AG09319 (cell line): ENCODE measurements around the gene LGALS3.
A peak's percentile ranks its signal among the peaks of the same experiment; 100 is the strongest.
"Not testable (repeated sequence)": the region's sequence is repeated elsewhere in the genome, so short reads cannot be mapped to it uniquely, and the experiment has no call there.

Source experiments
- DNase-seq: peaks from one replicate; pipeline ENCODE4 v3.0.0-alpha.2; 2010; ENCODE audit warnings: low read depth; ENCODE audit errors: extremely low read depth
- TF ChIP-seq, protein P1 (sequence below): IDR thresholded peaks from 2 replicates; pipeline ENCODE4 v1.5.1; 2011; ENCODE audit warnings: low read depth, mild to moderate bottlenecking, inconsistent platforms, low read length, moderate library complexity

Gene LGALS3

DNA sequence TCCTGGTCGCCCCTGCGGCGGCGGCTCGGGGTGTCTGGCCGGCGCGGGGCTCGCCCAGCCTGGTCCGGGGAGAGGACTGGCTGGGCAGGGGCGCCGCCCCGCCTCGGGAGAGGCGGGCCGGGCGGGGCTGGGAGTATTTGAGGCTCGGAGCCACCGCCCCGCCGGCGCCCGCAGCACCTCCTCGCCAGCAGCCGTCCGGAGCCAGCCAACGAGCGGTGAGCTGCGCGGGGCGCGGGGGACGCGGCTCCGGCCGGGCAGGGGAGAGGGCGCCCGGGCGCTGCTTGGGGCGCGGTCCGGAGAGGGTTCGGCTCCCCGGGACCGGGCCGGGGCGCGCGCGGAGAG, at the start of gene LGALS3:
TSS of gene LGALS3 (plus strand) at position 167 of the 342 bp plus-strand sequence. CDS start 8,122 bp downstream, outside the sequence.
- TF ChIP-seq, protein P1, sequence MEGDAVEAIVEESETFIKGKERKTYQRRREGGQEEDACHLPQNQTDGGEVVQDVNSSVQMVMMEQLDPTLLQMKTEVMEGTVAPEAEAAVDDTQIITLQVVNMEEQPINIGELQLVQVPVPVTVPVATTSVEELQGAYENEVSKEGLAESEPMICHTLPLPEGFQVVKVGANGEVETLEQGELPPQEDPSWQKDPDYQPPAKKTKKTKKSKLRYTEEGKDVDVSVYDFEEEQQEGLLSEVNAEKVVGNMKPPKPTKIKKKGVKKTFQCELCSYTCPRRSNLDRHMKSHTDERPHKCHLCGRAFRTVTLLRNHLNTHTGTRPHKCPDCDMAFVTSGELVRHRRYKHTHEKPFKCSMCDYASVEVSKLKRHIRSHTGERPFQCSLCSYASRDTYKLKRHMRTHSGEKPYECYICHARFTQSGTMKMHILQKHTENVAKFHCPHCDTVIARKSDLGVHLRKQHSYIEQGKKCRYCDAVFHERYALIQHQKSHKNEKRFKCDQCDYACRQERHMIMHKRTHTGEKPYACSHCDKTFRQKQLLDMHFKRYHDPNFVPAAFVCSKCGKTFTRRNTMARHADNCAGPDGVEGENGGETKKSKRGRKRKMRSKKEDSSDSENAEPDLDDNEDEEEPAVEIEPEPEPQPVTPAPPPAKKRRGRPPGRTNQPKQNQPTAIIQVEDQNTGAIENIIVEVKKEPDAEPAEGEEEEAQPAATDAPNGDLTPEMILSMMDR, result no peak
- no peak for DNase-seq

DNA sequence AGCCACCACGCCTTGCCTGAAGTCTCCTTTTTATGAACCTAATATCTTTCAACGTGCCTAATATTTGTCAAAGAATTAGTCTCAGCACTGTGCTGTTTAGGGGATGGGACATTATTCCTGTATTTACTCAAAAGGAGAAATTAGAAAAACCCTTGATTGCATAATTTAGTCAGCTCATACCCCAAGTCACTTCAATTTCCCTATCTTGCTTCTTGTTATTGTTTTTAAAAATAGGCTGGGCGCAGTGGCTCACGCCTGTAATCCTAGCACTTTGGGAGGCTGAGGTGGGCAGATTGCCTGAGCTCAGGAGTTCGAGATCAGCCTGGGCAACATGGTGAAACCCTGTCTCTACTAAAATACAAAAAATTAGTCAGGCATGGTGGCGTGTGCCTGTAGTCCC, 49.1 kb upstream of the LGALS3 start:
- not testable (repeated sequence) for DNase-seq

DNA sequence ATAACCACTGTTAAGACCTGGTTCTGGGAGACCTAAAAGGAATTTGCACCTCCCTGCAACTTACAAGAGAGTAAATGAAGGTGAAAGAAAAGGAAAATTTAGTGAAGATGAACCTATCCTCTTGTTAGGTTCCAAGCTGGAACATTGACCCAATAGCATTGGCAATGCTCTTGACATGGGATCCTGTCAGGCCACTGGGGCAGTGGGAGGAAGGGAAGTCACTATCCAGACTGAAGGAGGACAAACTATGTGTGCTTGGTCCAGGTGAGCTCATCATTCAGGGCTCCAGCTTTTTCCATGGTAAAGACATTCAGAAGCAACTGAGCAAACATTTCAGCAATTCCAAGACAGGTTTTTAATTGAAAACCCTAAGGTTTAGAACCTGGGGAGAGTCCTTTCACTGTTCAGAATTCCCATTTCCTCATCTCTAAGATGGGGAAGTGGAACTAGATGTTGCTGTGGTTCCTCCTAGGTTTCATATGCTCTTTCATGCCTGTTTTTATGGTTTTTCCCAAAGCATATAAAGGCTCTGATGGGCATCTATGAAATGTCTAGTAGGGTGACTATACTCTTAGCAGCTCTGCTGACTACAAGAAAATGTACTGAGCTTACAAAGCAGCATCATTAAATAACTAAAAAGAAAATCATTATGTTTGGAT, 44.5 kb upstream of the LGALS3 start:
- no peak for DNase-seq
- TF ChIP-seq, protein P1, result no peak

DNA sequence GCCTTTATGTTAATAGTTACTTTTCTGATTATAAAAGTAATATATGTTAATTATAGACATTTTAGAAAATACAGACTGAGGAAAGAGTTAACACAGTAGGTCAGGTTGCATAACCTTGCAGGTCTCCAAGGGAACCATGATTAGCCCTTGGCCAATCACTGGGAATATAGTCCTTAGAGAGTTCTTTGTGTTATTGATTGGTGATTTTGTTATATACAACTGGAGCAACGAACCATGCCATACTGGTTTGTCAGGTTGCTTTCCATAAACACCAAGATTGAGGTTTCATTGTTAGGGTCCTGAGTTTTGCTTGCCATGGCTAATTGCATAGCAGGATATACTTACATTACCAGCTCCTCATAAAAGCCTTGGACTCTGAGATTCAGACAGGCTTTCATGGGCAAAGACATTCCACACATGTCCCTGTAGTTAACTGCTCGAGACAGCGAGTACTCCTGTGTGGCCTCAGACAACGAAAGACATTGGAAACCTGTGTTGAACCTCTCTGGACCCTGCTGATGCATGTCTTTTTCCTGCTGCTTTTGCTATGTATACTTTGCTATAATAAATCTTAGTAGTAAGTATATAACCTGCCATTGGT, 43.9 kb upstream of the LGALS3 start:
- TF ChIP-seq, protein P1, result no peak
- no peak for DNase-seq

DNA sequence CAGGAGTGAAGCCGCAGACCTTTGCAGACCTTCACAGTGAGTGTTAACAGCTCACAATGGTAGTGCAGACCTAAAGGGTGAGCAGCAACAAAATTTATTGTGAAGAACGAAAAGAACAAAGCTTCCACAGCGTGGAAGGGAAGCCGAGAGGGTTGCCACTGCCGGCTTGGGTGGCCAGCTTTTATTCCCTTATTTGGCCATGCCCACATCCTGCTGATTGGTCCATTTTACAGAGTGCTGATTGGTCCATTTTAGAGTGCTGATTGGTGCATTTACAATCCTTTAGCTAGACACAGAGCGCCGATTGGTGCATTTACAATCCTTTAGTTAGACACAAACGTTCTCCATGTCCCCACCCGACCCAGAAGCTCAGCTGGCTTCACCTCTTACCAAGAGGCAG, 42.1 kb upstream of the LGALS3 start:
- no peak for DNase-seq
- TF ChIP-seq, protein P1, result no peak

DNA sequence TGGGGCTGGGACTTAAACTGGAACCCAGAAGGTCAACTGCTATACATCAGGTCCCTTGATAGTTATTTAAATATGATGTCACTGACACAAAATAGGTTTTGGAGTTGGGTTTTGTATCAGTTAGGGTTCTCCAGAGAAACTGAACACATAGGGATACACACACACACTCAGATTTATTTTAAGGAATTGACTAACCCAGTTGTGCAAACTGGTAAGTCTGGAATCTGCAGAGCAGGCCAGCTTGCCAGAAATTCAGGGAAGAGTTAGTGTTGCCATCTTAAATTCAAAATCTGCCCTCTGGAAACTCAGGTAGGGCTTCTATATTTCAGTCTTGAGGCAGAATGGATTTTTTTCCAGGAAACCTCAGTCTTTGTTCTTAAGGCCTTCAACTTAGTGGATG, 40.7 kb upstream of the LGALS3 start:
- TF ChIP-seq, protein P1, result no peak

DNA sequence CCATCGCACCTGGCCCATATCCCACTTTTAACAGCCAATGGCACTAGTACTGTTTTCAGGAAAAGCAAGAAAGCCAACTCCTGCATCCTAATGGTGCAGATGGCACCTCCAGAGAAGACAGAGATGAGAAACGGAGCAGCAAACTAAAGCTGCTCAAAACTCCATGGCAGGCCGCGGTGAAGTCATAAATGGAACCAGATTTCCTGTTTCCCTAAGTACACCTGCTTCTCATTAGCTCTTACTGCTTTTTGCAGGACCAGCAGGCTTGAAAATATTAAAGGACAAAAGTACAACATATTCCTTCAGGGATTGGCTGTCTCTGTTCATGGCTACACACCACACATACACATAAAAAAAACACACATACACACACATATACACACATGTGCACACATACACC, 36.7 kb upstream of the LGALS3 start:
- TF ChIP-seq, protein P1, result no peak

More for the DNA sequence above, 40.7 kb upstream of the LGALS3 start:
- no peak for DNase-seq

More for the DNA sequence above, 36.7 kb upstream of the LGALS3 start:
- DNase-seq, result peak; percentile 60
